ENCODE results near the gene CBX4. TPM values are rescaled to one million over a fixed set of nuclear protein-coding genes. Genes with fewer than 3 reads are reported as not detected.
A peak's percentile ranks its signal among the peaks of the same experiment; 100 is the strongest.

The CBX4 gene
- total RNA-seq, 2 donors from 2014 or later = 8.7 to 9.1 TPM

DNA sequence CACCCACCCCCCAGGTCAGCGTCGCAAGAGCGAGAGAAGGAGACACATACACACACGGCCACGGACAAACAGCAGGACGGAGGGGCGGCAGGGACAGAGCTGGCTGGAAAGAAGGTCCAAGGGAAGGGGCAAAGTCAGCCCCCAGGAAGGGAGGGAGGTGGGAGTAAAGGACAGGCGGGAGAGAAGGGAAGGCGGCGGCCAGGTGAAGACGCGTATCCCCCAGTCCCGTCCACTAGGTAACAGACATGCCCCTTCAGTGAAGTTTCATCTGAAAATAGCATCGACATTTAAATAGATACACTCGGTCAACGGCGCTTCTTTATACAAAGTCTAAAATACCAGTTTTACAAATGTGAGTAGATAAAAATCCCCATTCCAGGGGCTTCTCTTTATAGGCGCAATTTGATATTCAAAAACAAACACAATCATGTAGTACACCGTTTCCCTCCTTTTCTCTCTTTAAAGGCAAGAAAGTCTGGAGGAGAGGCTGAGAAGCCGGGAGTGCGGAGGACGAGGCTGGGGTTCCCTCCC, 46.8 kb downstream of the CBX4 start:
- peaks cover 28% of the 10 kb centered on the region for H3K27me3 Mint-ChIP-seq

DNA sequence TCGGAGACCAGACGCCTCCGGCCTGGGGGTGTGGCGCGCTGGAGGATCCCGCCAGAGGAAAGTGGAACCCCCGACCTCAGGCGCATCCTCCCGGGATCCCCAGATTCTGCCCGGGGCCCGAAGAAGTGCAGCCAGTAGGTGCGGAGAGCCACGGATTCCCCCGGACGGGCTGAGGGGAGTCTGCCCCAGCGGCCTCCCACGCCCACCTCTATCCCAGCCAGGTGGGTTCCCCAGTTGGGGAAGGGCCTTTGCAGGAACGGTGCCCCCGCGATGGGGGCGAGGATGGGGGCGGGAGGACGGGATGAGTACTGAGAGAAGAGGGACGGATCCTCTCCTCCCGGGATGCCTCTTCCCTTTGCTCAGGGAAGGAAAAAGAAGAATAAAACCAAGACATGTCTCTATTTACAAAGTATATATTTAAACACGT, 47.5 kb downstream of the CBX4 start:
- no peak overlapping the region for H3K4me3 Mint-ChIP-seq
- H3K36me3 Mint-ChIP-seq (ENCODE audit: low read depth) = no peaks in the 10 kb centered on the region
- no peaks in the 10 kb centered on the region for H3K4me1 Mint-ChIP-seq
- H3K27me3 Mint-ChIP-seq = peaks cover 33% of the 10 kb centered on the region
- no peaks in the 10 kb centered on the region for H3K9me3 Mint-ChIP-seq
- H3K27ac Mint-ChIP-seq = no peak overlapping the region
- no peak for ATAC-seq (replicated peaks)

More for the DNA sequence above, 46.8 kb downstream of the CBX4 start:
- Mint-ChIP-seq H3K9me3 (no peaks in the 10 kb centered on the region), H3K27ac (no peak overlapping the region), H3K4me1 (no peaks in the 10 kb centered on the region), H3K4me3 (no peak overlapping the region), H3K36me3 (ENCODE audit: low read depth) (no peaks in the 10 kb centered on the region)
- ATAC-seq (replicated peaks) = no peak

DNA sequence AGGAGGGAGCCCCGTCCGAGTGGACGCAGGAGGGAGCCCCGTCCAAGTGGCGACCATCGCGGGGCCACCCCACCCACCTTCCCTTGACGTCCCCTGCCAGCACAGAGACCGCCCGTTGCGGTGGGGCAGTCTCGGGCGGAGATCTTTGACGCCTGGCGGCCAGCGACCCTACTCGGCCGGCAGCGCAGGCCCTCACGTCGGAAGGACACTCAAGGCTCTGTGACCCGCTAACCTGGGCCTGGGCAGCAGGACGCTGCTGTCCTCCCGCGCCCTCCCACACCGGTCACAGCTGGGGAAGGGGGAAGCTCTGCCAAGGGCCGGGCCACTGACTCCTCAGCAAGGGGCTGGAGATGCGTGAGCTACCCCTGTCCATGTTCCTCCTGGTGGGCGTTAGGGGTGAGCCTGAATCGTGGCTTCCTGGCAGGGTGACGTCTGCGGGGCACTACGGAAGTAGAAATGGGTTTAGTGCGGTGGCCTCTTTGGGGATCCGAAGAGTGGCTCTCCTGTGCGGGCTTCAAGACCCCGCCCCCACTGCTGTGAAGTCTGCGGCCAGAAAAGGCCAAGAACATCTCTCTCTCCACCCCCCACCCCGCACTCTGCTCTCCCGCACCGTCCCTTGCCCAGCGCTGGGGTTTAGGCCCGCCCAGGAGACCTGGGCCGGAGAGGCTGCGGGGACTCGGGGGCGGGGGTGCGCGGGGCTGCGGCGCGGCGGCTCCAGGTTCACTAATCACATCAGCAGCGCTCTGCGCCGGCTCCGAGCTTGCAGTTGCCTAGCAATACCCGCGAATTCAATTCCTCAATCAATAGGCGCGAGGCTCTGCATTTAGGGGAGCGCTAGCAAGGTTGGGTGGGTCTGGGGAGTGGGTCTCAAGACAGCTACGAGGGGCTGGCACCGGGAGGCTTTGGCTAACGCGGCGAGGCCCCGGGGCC, 48.2 kb downstream of the CBX4 start:
- Mint-ChIP-seq H3K4me1 (no peaks in the 10 kb centered on the region), H3K4me3 (no peak overlapping the region), H3K9me3 (no peaks in the 10 kb centered on the region), H3K27ac (no peak overlapping the region), H3K27me3 (peaks cover 37% of the 10 kb centered on the region), H3K36me3 (ENCODE audit: low read depth) (no peaks in the 10 kb centered on the region)
- no peak for ATAC-seq (replicated peaks)

- Mint-ChIP-seq H3K27ac (no peak overlapping the region), H3K4me3 (no peak overlapping the region), H3K4me1 (no peaks in the 10 kb centered on the region), H3K36me3 (ENCODE audit: low read depth) (no peaks in the 10 kb centered on the region), H3K9me3 (no peaks in the 10 kb centered on the region), H3K27me3 (peaks cover 37% of the 10 kb centered on the region)
- peak; percentile 72 for ATAC-seq (replicated peaks)
Measured at GRCh38 chr17:79789943-79790804, 49.1 kb downstream of the CBX4 start.

- peaks cover 37% of the 10 kb centered on the region for H3K27me3 Mint-ChIP-seq
- H3K36me3 Mint-ChIP-seq (ENCODE audit: low read depth) = no peaks in the 10 kb centered on the region
- H3K27ac Mint-ChIP-seq = no peak overlapping the region
Measured at GRCh38 chr17:79788989-79789942, 50.0 kb downstream of the CBX4 start.

GRCh38 chr17:79788455-79788854, 50.8 kb downstream of the CBX4 start:
- no peaks in the 10 kb centered on the region for H3K36me3 Mint-ChIP-seq (ENCODE audit: low read depth)
- no peak for ATAC-seq (replicated peaks)
- no peak overlapping the region for H3K4me3 Mint-ChIP-seq
- no peak overlapping the region for H3K27ac Mint-ChIP-seq
- no peaks in the 10 kb centered on the region for H3K4me1 Mint-ChIP-seq
- no peaks in the 10 kb centered on the region for H3K9me3 Mint-ChIP-seq
- peaks cover 34% of the 10 kb centered on the region for H3K27me3 Mint-ChIP-seq

More at GRCh38 chr17:79788989-79789942, 50.0 kb downstream of the CBX4 start:
- no peak overlapping the region for H3K4me3 Mint-ChIP-seq
- H3K9me3 Mint-ChIP-seq = no peaks in the 10 kb centered on the region
- ATAC-seq (replicated peaks) = no peak
- H3K4me1 Mint-ChIP-seq = no peaks in the 10 kb centered on the region

DNA sequence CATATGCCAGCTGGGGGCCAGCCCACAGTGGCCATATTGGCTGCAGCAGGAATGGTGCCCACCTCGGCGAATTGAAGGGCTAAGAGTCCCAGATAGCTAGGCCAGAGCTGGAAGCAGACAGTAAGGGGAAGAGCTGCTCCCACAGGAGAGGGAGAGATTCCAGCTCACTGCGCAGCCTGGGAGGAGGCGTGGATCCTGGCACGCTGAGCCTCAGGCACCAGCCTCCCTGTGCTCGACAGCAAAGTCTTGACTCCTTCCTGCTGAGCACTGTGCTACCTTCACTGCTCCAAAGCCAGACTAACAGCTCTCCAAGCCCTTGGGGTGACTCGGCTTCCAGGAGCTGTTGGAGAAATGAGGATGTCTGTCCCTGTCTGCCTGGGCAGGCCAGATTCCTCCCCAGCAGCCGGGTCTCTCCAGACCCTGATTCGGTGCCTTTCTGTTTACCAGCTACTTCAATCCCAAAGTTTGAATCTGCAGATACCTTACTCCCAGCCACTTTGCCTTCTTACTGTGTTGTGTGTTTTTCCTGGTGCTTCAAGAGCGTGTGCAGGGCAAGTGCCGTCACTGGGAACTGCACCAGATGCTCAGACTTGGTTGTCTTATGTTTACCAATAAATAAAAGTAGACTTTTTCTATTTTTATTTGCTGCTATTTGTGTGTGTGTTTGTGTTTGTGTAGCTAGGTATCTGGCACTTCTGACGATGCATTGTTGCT, 52.2 kb downstream of the CBX4 start:
- Mint-ChIP-seq H3K4me3 (no peak overlapping the region), H3K36me3 (ENCODE audit: low read depth) (no peaks in the 10 kb centered on the region), H3K27me3 (peaks cover 42% of the 10 kb centered on the region), H3K9me3 (no peaks in the 10 kb centered on the region), H3K4me1 (no peaks in the 10 kb centered on the region), H3K27ac (no peak overlapping the region)
- no peak for ATAC-seq (replicated peaks)

- H3K4me3 Mint-ChIP-seq = no peak overlapping the region
- peaks cover 46% of the 10 kb centered on the region for H3K27me3 Mint-ChIP-seq
- no peak for ATAC-seq (replicated peaks)
- H3K36me3 Mint-ChIP-seq (ENCODE audit: low read depth) = no peaks in the 10 kb centered on the region
- H3K9me3 Mint-ChIP-seq = no peaks in the 10 kb centered on the region
- H3K27ac Mint-ChIP-seq = no peak overlapping the region
- no peaks in the 10 kb centered on the region for H3K4me1 Mint-ChIP-seq
Measured at GRCh38 chr17:79785900-79786810, 53.1 kb downstream of the CBX4 start.

DNA sequence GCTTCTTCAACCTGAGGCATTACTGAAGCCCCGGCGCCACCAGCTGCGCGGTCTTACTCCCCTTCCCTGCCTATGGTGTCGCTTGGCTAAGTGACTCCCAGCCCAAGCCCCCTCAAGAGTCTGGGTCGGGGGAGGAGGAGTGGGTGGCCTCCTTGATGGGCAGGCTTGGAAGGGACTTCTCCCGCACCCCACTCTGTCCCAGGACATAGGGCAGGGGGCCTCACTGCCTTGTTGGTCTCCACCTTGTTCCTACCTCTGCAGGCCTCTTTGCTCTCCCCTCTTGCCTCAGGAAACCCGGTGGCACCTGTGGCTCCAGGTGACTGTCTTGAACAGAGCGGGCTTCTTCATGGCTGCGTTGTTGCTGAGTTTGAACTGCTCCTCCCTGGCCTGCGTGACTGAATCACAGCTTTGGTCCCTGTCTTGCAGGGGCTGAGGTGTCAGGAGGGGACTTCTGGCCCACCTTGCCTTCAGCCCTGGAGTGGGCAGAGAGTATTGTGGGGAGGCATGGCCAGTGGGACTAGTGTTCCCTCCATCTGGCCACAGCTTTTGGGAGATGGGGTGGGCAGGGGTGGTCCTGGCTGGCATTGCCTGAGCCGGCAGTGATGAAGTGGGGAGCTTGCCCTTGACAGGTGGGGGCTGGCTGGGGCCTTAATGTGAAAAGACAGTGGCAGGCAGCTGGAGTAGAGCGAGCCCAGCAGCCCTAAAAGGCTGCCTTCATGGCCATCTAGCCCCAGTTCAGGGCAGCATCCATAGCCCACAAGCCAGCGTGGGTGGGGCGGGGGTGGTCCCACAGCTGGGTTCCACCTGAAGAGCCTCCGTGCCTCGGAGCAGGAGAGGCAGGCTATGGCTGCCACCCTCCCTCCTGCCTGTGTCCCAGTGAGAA, 54.0 kb downstream of the CBX4 start:
- H3K4me3 Mint-ChIP-seq = no peak overlapping the region
- ATAC-seq (replicated peaks) = no peak
- H3K27ac Mint-ChIP-seq = no peak overlapping the region
- no peaks in the 10 kb centered on the region for H3K36me3 Mint-ChIP-seq (ENCODE audit: low read depth)
- no peaks in the 10 kb centered on the region for H3K4me1 Mint-ChIP-seq
- no peaks in the 10 kb centered on the region for H3K9me3 Mint-ChIP-seq
- H3K27me3 Mint-ChIP-seq = peaks cover 54% of the 10 kb centered on the region

GRCh38 chr17:79784353-79785016, 54.8 kb downstream of the CBX4 start:
- Mint-ChIP-seq H3K36me3 (ENCODE audit: low read depth) (no peaks in the 10 kb centered on the region), H3K27ac (no peak overlapping the region), H3K4me3 (no peak overlapping the region), H3K9me3 (no peaks in the 10 kb centered on the region), H3K4me1 (no peaks in the 10 kb centered on the region), H3K27me3 (peaks cover 62% of the 10 kb centered on the region)
- ATAC-seq (replicated peaks) = no peak

- Mint-ChIP-seq H3K4me1 (no peaks in the 10 kb centered on the region), H3K27ac (no peak overlapping the region), H3K9me3 (no peaks in the 10 kb centered on the region), H3K36me3 (ENCODE audit: low read depth) (peaks cover 2% of the 10 kb centered on the region), H3K4me3 (no peak overlapping the region), H3K27me3 (peaks cover 61% of the 10 kb centered on the region)
- no peak for ATAC-seq (replicated peaks)
Measured at GRCh38 chr17:79783891-79784290, 55.3 kb downstream of the CBX4 start.
